Peyer's patch (tissue), 4 donors: ENCODE results near the gene SLC4A7.
"Not testable (repeated sequence)": the region's sequence is repeated elsewhere in the genome, so short reads cannot be mapped to it uniquely, and the experiment has no call there.

ENCODE experiments used
- CTCF ChIP-seq, 6 experiments: fragments of 450-650 bp in 4 of 6; fragments of 200-600 bp in 2 of 6; sonication (generic) in 1 of 6; IDR thresholded peaks; one replicate each; pipeline ENCODE4 v1.5.1; 2017 to 2019; ENCODE audit warnings: antibody characterized with exemption in 6 of 6, mild to moderate bottlenecking in 3 of 6, moderate library complexity in 1 of 6
- POLR2A ChIP-seq, 2 donors: fragments of 450-650 bp; IDR thresholded peaks; one replicate each; pipeline ENCODE4 v1.5.1; 2017; ENCODE audit warnings: antibody characterized with exemption in 2 of 2, mild to moderate bottlenecking in 2 of 2, moderate library complexity in 2 of 2

- not testable (repeated sequence) for TF ChIP-seq CTCF, POLR2A (IDR thresholded peaks at IDR 0.05)
Observed at GRCh38 chr3:27531193-27531751, 47.1 kb upstream of the SLC4A7 start.
